MG63 (cell line): Measurements from ENCODE around the gene ENPP3. TPM values are rescaled to one million over a fixed set of nuclear protein-coding genes. Genes with fewer than 3 reads are reported as not detected.
A peak's percentile ranks its signal among the peaks of the same experiment; 100 is the strongest.

Source experiments
- DNase-seq: peaks from one replicate; pipeline ENCODE4 v3.0.0-alpha.2; 2020
- H3K27me3 ChIP-seq: fragments of 250-450 bp; sonication (Bioruptor Pico); 2 replicates; pipeline ENCODE4 v1.5.1; 2020; ENCODE audit warnings: mild to moderate bottlenecking, moderate library complexity
- H3K36me3 ChIP-seq: fragments of 250-450 bp; sonication (Bioruptor Pico); 2 replicates; pipeline ENCODE4 v1.5.1; 2020; ENCODE audit warnings: mild to moderate bottlenecking, moderate library complexity
- H3K4me3 ChIP-seq: fragments of 250-450 bp; sonication (Bioruptor Pico); 2 replicates; pipeline ENCODE4 v1.5.1; 2020; ENCODE audit warnings: mild to moderate bottlenecking, moderate library complexity
- H3K9me3 ChIP-seq: fragments of 250-450 bp; sonication (Bioruptor Pico); 2 replicates; pipeline ENCODE4 v1.5.1; 2020; ENCODE audit warnings: mild to moderate bottlenecking, moderate library complexity
- total RNA-seq: library from RNA; depleted of rRNA; stranded (reverse); fragments of >200 nt; shearing (Covaris generic); gene quantifications from 2 replicates; pipeline ENCODE4 v1.2.3, GENCODE V29; 2014; ENCODE audit warnings: low replicate concordance; rRNA removed

ENPP3 gene
- total RNA-seq: not detected in 2 replicates

GRCh38 chr6:131636880-131637792 lies at the start of gene ENPP3:
Gene ENPP3, plus strand, starts transcription at chr6:131637302. Its CDS starts 83 bp downstream, at chr6:131637385.
- Histone ChIP-seq H3K4me3 (no peak within 1 kb of the TSS), H3K9me3 (no peaks in the 10 kb centered on the region), H3K36me3 (no peaks in the 10 kb centered on the region), H3K27me3 (peaks cover 8% of the 10 kb centered on the region; the same call in 1 of the 2 replicates)
- no peak for DNase-seq

GRCh38 chr6:131587909-131588308 lies 49.2 kb upstream of the ENPP3 start:
- no peaks in the 10 kb centered on the region for H3K27me3 ChIP-seq
- H3K9me3 ChIP-seq: no peaks in the 10 kb centered on the region
- H3K4me3 ChIP-seq: no peak overlapping the region
- H3K36me3 ChIP-seq: peaks cover 49% of the 10 kb centered on the region
- DNase-seq: no peak

GRCh38 chr6:131588643-131589042 lies 48.5 kb upstream of the ENPP3 start:
- Histone ChIP-seq H3K4me3 (no peak overlapping the region), H3K27me3 (no peaks in the 10 kb centered on the region), H3K36me3 (peaks cover 50% of the 10 kb centered on the region), H3K9me3 (no peaks in the 10 kb centered on the region)
- no peak for DNase-seq

GRCh38 chr6:131592935-131593334 lies 44.2 kb upstream of the ENPP3 start:
- no peaks in the 10 kb centered on the region for H3K9me3 ChIP-seq
- no peak for DNase-seq
- no peak overlapping the region for H3K4me3 ChIP-seq
- no peaks in the 10 kb centered on the region for H3K27me3 ChIP-seq
- peaks cover 62% of the 10 kb centered on the region for H3K36me3 ChIP-seq

GRCh38 chr6:131594074-131594473 lies 43.0 kb upstream of the ENPP3 start:
- no peak for DNase-seq
- H3K27me3 ChIP-seq: no peaks in the 10 kb centered on the region
- H3K36me3 ChIP-seq: peaks cover 69% of the 10 kb centered on the region
- no peaks in the 10 kb centered on the region for H3K9me3 ChIP-seq
- no peak overlapping the region for H3K4me3 ChIP-seq

- Histone ChIP-seq H3K9me3 (no peaks in the 10 kb centered on the region), H3K4me3 (no peak overlapping the region), H3K27me3 (no peaks in the 10 kb centered on the region), H3K36me3 (peaks cover 71% of the 10 kb centered on the region)
- DNase-seq: no peak
These were observed 39.7 kb upstream of the ENPP3 start for GRCh38 chr6:131597446-131597845.

GRCh38 chr6:131600716-131601115 lies 36.4 kb upstream of the ENPP3 start:
- no peaks in the 10 kb centered on the region for H3K27me3 ChIP-seq
- DNase-seq: no peak
- peaks cover 58% of the 10 kb centered on the region for H3K36me3 ChIP-seq
- H3K9me3 ChIP-seq: no peaks in the 10 kb centered on the region
- H3K4me3 ChIP-seq: no peak overlapping the region

GRCh38 chr6:131602781-131603312 lies 34.3 kb upstream of the ENPP3 start:
- Histone ChIP-seq H3K4me3 (no peak overlapping the region), H3K9me3 (no peaks in the 10 kb centered on the region), H3K36me3 (peaks cover 58% of the 10 kb centered on the region), H3K27me3 (no peaks in the 10 kb centered on the region)
- peak; percentile 58 for DNase-seq

- H3K9me3 ChIP-seq: no peaks in the 10 kb centered on the region
- no peaks in the 10 kb centered on the region for H3K27me3 ChIP-seq
- DNase-seq: no peak
- H3K36me3 ChIP-seq: peaks cover 47% of the 10 kb centered on the region
- H3K4me3 ChIP-seq: no peak overlapping the region
These were observed 23.7 kb upstream of the ENPP3 start for GRCh38 chr6:131613296-131613925.

GRCh38 chr6:131615275-131615674 lies 21.8 kb upstream of the ENPP3 start:
- H3K27me3 ChIP-seq: no peaks in the 10 kb centered on the region
- H3K36me3 ChIP-seq: peaks cover 57% of the 10 kb centered on the region
- H3K4me3 ChIP-seq: no peak overlapping the region
- H3K9me3 ChIP-seq: no peaks in the 10 kb centered on the region
- no peak for DNase-seq

GRCh38 chr6:131627724-131628682 lies 9.1 kb upstream of the ENPP3 start, which contains the start of gene MED23:
Gene MED23, minus strand, starts transcription at chr6:131628242. Its CDS starts 193 bp downstream, at chr6:131628049.
- H3K36me3 ChIP-seq: peaks cover 22% of the 10 kb centered on the region
- H3K9me3 ChIP-seq: no peaks in the 10 kb centered on the region
- no peaks in the 10 kb centered on the region for H3K27me3 ChIP-seq
- peak within 1 kb of the TSS; percentile 86 for H3K4me3 ChIP-seq
- DNase-seq: peak; percentile 92

- DNase-seq: no peak
- Histone ChIP-seq H3K4me3 (peak overlapping the region; percentile 86), H3K9me3 (no peaks in the 10 kb centered on the region), H3K36me3 (peaks cover 16% of the 10 kb centered on the region), H3K27me3 (0 out of 2 replicates have a peak, but pooled peaks cover 2% of the 10 kb centered on the region)
These were observed 8.4 kb upstream of the ENPP3 start for GRCh38 chr6:131628726-131629125.

- H3K4me3 ChIP-seq: no peak overlapping the region
- no peaks in the 10 kb centered on the region for H3K9me3 ChIP-seq
- DNase-seq: peak; percentile 22
- peaks cover 8% of the 10 kb centered on the region; the same call in 1 of the 2 replicates for H3K36me3 ChIP-seq
- 0 out of 2 replicates have a peak, but pooled peaks cover 2% of the 10 kb centered on the region for H3K27me3 ChIP-seq
These were observed 7.5 kb upstream of the ENPP3 start for GRCh38 chr6:131629651-131630050.

GRCh38 chr6:131631625-131632289 lies 5.3 kb upstream of the ENPP3 start:
- DNase-seq: no peak
- H3K27me3 ChIP-seq: 0 out of 2 replicates have a peak, but pooled peaks cover 2% of the 10 kb centered on the region
- no peaks in the 10 kb centered on the region for H3K9me3 ChIP-seq
- no peak overlapping the region for H3K4me3 ChIP-seq
- no peaks in the 10 kb centered on the region for H3K36me3 ChIP-seq

- Histone ChIP-seq H3K9me3 (no peaks in the 10 kb centered on the region), H3K36me3 (no peaks in the 10 kb centered on the region), H3K4me3 (no peak overlapping the region), H3K27me3 (peaks cover 5% of the 10 kb centered on the region; the same call in 1 of the 2 replicates)
- DNase-seq: no peak
These were observed 1.4 kb upstream of the ENPP3 start for GRCh38 chr6:131635384-131636340.
